ENCODE measurements around the gene TUBB4B. TPM values are rescaled to one million over a fixed set of nuclear protein-coding genes. Genes with fewer than 3 reads are reported as not detected.

Gene TUBB4B
- total and polyA plus RNA-seq, 3 donors from 2014 or later = 856 to 1,777 (median 940) TPM

DNA sequence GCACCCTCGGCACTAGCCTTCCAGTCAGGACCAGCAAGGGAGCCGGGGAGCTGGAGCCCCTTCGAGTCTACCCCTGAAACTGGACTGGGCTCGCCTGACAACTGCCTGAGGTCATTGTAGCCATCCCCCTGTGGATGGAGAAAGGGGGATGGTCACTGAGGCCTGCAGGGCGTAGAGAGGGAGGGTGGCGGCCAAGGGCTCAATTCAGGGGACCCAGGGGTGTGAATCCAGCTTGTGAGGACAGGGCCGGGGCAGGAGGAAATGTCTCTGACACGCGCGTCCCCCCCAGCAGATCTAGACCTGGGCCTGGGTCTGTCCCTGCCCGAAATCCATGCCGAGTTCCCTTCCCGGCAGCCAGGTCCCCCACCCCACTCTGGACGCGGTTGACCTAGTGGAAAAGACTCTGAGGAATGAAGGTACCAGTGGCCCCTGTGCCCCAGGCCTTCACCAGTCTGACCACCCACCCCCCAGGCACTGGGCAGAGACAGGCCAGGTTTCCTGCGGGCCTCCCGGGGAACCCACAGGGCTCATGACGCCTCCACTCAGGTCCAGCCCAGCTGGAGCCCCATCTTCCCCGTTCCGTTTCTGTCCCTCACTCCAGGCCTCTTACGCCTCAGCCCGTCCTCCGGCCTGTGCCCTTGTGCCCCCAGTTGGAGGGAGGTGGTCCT lies 9.6 kb upstream of the TUBB4B start:
- H3K27me3 ChIP-seq = no peaks in the 10 kb centered on the region

DNA sequence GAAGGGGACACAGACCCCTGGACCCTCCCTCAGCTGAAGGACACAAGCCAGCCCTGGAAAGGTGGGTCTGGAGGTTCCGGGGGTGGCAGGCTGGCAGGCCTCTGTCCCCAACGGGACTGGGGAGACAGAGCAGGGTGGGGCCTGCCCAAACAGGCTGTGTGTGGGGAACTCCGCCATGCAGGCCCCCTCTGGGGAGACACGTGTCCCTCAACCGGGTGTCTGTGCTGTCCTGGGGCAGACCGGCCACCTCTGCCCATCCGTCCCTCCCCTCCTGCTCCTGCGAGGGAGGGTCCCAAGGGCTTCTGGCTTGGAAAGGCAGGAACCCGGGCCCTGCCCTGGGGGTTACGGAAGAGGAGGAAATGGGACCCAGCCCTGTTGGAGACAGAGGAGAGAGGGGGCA lies 9.0 kb upstream of the TUBB4B start:
- peaks cover 22% of the 10 kb centered on the region for H3K4me1 ChIP-seq
- TF ChIP-seq POLR2A (IDR thresholded peaks at IDR 0.05) = no peak
- TF ChIP-seq, protein P1, sequence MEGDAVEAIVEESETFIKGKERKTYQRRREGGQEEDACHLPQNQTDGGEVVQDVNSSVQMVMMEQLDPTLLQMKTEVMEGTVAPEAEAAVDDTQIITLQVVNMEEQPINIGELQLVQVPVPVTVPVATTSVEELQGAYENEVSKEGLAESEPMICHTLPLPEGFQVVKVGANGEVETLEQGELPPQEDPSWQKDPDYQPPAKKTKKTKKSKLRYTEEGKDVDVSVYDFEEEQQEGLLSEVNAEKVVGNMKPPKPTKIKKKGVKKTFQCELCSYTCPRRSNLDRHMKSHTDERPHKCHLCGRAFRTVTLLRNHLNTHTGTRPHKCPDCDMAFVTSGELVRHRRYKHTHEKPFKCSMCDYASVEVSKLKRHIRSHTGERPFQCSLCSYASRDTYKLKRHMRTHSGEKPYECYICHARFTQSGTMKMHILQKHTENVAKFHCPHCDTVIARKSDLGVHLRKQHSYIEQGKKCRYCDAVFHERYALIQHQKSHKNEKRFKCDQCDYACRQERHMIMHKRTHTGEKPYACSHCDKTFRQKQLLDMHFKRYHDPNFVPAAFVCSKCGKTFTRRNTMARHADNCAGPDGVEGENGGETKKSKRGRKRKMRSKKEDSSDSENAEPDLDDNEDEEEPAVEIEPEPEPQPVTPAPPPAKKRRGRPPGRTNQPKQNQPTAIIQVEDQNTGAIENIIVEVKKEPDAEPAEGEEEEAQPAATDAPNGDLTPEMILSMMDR (IDR thresholded peaks at IDR 0.05) = no peak
- H3K4me3 ChIP-seq = no peak overlapping the region
- no peak overlapping the region for H3K27ac ChIP-seq
- intact Hi-C loops (cut with DNase I; ENCODE audit: low total_unique reads) = no loop called here
- H3K9me3 ChIP-seq = no peaks in the 10 kb centered on the region
- H3K27me3 ChIP-seq = no peaks in the 10 kb centered on the region
- H3K36me3 ChIP-seq (ENCODE audit: low read depth, missing control alignments) = no peaks in the 10 kb centered on the region
- no peak for DNase-seq
- 75 to 81% methylated on average over 2 to 10 of the region's 10 CpGs for WGBS, 2 donors

More for the DNA sequence above, 9.6 kb upstream of the TUBB4B start:
- H3K4me3 ChIP-seq = no peak overlapping the region
- H3K4me1 ChIP-seq = peaks cover 16% of the 10 kb centered on the region
- no peak overlapping the region for H3K27ac ChIP-seq
- DNase-seq = no peak
- intact Hi-C loops (cut with DNase I; ENCODE audit: low total_unique reads) = no loop called here
- TF ChIP-seq, protein P1 (IDR thresholded peaks at IDR 0.05) = no peak
- H3K36me3 ChIP-seq (ENCODE audit: low read depth, missing control alignments) = no peaks in the 10 kb centered on the region
- no peaks in the 10 kb centered on the region for H3K9me3 ChIP-seq
- 87 to 93% methylated on average over 18 to 23 of the region's 23 CpGs for WGBS, 2 donors

DNA sequence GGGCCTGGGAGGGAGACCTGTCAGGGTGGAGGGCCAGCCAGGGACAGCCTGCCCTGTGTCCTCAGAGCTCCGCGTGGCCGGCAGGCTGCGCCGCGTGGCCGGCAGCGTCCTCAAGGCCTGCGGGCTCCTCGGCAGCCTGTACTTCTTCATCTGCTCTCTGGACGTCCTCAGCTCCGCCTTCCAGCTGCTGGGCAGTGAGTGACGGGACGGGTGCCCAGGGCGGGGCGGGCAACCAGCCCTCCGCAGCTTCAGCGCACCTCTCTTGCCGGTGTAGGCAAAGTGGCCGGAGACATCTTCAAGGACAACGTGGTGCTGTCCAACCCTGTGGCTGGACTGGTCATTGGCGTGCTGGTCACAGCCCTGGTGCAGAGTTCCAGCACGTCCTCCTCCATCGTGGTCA lies 8.6 kb upstream of the TUBB4B start:
- H3K27me3 ChIP-seq = no peaks in the 10 kb centered on the region
- WGBS, 2 donors = 73 to 89% methylated on average over 11 to 24 of the region's 24 CpGs

DNA sequence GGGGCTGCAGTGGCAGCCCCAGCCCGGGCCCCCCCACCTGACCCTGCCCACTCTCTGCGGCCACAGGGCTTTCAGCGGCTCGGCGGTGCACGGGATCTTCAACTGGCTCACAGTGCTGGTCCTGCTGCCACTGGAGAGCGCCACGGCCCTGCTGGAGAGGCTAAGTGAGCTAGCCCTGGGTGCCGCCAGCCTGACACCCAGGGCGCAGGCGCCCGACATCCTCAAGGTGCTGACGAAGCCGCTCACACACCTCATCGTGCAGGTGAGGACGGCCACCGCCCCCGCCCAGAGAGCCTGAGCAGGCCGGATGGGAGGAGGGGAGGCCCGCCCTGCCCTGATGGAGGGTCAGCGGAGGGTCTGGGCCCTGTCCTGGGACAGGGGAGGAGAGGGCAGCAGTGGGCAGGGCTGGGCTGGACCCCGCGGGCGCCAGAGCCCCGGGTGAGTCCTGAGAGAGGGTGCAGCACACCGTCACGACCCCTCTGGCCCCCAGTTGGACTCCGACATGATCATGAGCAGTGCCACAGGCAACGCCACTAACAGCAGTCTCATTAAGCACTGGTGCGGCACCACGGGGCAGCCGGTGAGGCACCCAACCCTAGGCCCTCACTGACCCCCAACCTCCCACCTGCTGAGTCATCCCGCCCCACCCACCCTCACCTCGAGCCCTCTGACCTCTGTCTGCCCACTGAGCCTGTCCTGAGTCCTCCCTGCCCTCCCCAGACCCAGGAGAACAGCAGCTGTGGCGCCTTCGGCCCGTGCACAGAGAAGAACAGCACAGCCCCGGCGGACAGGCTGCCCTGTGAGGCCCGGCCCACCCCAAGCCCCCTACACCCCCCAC lies 7.7 kb upstream of the TUBB4B start:
- TF ChIP-seq POLR2A (IDR thresholded peaks at IDR 0.05) = no peak
- TF ChIP-seq, protein P1 (IDR thresholded peaks at IDR 0.05) = no peak
- Histone ChIP-seq H3K36me3 (ENCODE audit: low read depth, missing control alignments) (no peaks in the 10 kb centered on the region), H3K27me3 (no peaks in the 10 kb centered on the region), H3K4me1 (peaks cover 29% of the 10 kb centered on the region), H3K27ac (no peak overlapping the region), H3K4me3 (no peak overlapping the region), H3K9me3 (no peaks in the 10 kb centered on the region)
- intact Hi-C loops (cut with DNase I; ENCODE audit: low total_unique reads) = no loop called here
- WGBS, 2 donors = 73% methylated on average over 34 of the region's 40 CpGs; no CpG with 5 or more reads in 1 of the 2 donors
- DNase-seq = no peak

More for the DNA sequence above, 8.6 kb upstream of the TUBB4B start:
- H3K4me1 ChIP-seq = peaks cover 25% of the 10 kb centered on the region
- no peak overlapping the region for H3K27ac ChIP-seq
- intact Hi-C loops (cut with DNase I; ENCODE audit: low total_unique reads) = no loop called here
- H3K9me3 ChIP-seq = no peaks in the 10 kb centered on the region
- no peak for TF ChIP-seq POLR2A (IDR thresholded peaks at IDR 0.05)
- TF ChIP-seq, protein P1 (IDR thresholded peaks at IDR 0.05) = no peak
- H3K36me3 ChIP-seq (ENCODE audit: low read depth, missing control alignments) = no peaks in the 10 kb centered on the region
- no peak for DNase-seq
- H3K4me3 ChIP-seq = no peak overlapping the region
